HG03457 (cell line): Measurements from ENCODE around the gene LAMA3.

ENCODE experiments used
- ATAC-seq: cut with Tn5 transposase; IDR thresholded peaks from one replicate; pipeline ENCODE4 v1.9.1; 2021; ENCODE audit warnings: moderate number of reproducible peaks; ENCODE audit not compliant: unreplicated experiment

LAMA3 gene

DNA sequence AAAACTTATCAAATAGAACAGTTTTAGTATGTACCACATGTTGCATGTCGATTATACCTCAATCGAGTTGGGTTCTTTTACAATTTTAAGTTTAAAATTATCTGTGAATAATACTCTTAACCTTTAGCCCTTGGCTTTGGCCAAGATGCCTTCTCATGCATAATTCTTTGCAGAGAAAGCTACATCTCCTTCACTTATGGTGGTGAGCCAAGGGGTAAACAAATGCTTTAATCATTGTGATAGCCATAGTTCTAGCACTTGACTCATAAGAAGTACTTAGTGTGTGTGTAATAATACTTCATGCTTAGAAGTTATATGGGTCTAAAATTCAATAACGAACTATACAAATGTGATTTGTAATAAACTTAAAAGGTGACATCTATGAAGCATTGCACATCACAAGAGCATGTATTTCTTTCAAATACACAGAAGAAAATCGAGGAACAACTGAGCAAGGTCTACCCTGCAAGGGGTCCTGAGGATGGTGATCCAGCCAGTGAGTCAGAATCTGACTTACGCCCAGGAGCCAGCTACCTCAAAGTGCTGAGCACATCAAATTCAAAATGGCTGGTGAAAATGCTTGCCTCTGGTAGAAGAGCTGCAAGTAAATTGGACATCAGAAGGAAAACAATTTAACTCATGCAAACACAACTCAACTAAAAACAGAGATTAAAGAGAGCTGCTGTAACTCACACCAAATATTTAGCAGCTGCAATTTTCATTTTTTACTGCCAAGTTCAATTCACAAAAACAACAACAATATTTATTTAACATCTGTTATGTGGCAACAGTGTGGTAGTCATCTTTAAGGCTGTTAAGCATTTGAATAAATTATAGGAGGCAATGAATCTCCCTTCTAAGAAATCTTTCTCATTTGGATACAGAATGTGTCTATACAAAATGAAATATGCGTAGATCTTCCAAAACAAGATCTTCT lies 301.5 kb downstream of the LAMA3 start:
- ATAC-seq: no peak

DNA sequence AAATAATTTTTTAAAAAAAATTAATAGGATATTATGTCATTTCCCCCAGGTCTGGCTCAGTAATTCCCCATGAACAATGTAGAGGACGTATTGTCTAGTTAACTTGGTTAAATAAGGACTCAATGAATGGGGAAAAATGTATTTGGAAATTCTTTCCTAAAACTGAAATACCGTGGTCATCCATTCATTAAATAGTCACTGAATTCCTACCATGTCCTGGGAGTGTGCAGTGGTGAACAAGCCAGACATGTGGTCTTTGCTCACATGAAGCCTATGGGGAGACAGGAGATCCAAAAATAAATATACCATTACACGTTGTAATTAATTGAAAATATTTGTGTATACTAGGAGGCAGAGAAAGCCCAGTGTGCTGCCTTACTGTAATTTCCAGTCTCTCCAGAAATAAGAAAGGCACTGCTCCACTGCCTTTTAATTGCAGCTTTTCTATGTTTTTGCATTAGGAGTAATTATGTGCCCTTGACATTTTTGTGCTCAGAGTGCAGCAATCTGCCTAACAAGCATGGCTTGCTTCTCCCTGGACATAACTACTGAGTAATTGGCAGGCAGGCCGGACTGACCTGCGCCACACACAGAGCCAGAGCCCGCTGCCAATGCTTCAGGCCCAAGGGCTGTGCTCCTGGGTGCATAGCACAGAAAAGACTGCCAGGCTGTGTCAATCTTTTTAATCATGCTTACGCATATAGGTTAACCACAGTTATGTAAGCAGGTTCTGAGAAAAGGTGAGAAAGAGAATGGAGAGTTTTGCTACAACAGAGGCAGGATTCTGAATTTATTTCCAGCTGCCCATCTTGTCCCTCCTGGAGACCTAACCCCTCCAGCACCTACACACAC lies 303.1 kb downstream of the LAMA3 start:
- ATAC-seq: no peak

DNA sequence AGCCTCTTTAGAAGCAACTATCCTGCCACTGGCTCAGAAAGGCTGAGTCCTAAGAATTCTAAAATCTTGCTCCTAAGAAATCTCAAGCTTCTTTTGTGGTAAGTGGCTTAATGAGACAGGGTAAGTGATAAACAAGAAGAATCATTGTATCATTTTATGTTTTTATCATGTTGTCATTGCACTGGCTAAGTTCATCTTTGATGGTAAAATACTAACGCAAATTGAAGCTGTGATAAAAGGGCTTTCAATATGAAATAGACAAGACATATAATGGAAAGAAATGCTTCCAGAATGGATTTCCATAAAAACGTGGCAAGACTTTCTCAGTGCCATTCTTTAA lies 303.7 kb downstream of the LAMA3 start:
- ATAC-seq: no peak

DNA sequence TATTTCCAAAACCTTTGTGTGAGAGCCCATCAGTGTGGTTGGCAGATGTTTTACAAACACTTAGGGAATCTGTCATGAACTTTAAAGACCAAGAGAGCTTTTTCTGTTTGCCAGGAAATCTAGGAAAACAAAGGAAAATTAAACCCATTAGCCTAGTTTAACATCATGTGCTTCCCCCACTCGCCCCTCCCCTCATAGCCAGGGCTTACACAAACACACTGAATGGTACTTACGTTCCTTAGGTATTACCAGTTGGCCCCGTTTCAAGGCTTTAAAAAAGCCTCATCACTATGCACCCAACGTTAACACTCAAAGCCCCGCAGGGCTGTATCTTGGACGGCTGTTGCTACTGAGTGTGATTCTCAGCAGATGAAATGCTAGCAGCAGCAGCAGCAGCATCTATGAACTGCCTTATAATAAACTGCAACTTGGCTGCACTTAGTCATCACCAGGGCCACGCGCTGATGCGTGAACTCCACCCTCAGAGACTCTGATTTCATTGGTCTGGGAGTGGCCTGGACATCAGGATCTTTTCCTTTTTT lies 305.2 kb downstream of the LAMA3 start:
- ATAC-seq: no peak

DNA sequence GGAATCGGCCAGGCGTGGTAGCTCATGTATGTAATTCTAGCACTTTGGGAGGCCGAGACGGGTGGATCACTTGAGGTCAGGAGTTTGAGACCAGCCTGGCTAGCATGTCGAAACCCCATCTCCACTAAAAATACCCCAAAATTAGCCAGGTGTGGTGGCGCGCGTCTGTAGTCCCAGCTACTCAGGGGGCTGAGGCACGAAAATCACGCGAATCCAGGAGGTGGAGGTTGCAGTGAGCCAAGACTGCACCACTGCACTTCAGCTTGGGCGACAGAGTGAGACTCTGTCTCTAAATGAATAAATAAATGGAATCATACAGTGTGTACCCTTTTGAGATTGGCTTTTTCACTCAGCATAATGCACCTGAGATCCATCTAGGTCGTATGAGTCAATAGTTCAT lies 305.9 kb downstream of the LAMA3 start:
- no peak for ATAC-seq

DNA sequence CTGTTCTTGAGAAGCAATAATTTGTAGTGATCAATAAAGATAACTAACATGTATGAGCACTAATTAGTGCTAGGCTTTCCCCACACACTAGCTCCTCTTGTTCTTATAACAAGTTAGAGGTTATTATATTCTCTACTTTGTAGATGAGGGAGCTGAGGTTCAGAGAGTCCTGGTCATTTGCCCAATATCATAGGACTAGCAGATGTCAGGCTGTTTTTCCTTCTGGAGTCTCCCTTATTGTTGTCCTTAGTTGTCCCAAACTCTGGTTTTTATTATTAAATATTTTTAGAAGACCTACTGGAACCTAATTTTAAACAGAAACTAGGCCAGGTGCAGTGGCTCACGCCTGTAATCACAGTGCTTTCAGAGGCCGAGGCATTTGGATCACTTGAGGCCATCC lies 308.8 kb downstream of the LAMA3 start:
- ATAC-seq: no peak

DNA sequence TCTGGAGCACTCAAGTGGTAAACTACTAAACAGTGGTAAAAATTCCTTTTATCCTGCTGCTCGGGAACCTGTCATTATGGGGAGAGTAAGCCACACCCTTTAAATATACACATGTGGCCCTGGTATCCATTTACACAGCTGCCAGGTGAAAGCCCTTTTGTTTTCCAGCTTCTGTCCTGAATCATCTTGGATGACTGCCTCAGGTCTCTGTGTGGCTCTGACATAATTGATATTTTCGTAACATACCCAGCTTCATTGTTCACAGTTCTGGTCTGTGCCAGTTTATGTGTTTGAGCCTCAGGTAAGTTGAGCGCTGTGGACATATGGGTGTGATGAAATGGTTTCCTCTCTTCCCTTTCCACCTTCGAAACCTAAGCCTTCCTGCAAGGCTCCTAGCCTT lies 309.6 kb downstream of the LAMA3 start:
- no peak for ATAC-seq

DNA sequence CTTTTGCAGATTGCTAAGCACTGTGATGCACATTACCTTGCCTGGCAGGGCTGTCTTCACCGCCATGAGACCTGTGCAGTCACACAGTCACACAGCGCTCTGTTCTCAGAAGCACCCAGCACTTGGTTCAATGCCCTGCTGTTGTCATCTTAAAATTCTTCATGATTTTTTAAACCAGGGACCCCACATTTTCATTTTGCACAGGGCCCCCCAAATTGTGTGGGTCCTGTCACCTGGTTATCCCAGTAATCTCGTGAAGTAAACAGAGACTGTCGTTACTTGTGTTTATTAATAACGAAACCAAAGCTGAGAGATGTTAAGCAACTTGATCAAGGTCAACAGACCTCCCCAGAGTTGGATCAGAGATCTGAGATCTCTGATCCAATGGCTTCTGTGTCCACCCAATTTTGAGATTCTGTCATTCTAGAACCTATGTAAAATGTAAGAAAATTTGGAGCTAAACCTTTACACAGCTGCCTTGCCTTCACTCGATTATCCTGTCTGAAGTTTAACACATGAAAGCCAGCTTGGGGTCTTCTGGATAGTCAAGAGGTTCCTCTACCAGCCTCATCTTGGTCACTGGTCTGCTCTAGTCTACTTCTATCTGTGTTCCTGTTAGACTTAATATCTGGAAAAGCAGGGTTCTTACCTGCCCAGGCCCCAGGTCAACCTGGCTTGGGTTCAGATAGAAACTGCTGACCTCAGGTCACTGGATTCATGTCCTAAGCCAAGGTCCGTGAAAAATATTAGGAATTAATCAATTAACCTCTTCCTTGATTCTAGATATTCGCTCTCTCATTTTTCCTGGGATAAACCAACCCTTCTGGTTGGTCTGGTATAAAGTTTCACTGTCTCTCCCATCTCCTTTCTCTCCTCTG lies 311.6 kb downstream of the LAMA3 start:
- no peak for ATAC-seq

DNA sequence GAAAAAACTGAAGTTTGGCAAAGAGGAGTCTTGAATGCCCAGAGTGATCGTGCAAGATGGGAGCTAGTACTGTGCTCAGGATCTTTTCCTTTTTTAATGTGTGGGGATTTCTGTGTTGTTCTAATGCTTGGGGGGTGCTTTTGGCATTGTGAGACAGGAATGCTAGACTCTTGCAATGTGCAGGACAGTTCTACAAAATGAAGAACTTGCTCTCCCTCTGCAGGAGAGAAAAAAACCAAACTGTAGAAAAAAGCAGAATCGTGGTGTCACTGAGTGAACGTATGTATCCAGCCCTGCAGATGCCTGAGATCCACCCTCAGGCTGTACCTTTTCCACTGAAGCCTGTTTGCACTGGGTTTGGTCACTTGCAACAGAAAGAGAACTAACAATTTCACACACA lies 313.2 kb downstream of the LAMA3 start:
- no peak for ATAC-seq

DNA sequence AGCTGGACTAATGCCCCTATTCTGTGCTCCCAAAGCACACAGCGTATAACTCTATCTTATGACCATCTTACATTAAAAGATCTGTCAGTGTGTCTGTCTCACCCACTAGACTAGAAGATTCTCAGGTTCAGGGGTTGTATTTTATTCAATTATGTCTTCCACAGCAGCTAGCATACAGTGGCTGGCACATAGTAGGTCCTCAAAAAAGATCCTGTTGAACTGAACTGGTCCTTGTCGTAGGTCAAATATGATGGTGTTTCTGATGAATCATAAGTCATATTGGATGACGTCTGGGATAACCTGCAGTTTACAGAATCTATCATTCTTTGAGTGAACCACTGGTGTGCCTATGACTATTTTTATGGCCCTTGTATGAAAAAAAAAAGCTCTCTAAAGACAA lies 314.0 kb downstream of the LAMA3 start:
- no peak for ATAC-seq

DNA sequence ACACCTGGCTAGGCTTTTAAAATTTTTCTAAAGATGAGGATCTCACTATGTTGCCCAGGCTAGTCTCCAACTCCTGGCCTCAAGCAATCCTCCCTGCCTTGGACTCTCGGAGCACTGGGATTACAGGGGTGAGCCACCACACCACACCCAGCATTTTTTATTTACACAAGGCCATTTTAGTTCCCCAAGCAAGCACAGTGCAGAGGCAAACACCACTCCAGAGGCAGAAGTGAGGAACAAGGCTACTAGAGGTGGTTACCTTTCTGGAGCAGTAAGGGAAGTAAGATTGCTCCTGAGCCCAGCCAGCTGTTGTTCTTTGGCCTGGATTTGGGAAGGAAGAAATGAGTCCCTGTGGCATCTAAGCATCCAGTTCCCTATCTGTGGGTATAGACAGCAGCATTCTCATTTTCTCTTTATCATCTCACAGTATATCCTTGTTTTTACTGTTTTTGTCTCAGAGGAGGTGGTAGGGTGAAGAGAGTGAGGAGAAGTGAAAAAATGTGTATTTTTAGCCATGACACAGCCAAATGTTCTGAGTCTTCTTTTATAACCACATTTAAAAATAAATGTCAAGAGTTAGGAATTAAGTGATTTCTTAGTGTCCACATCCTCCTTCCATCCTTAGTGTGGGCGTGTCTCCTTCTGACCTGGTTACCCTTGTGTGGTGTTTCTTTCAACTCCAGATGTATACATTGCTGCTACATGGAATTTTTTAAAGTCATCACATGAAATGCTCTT lies 314.8 kb downstream of the LAMA3 start:
- no peak for ATAC-seq
